CD4-positive, alpha-beta T cell treated with Interleukin-6 at 100 ng/mL for 8 hours (primary cell): ENCODE measurements around the gene ANO9.
"Not testable (repeated sequence)": the region's sequence is repeated elsewhere in the genome, so short reads cannot be mapped to it uniquely, and the experiment has no call there.

Experiments
- DNase-seq: peaks from one replicate; pipeline ENCODE4 v3.0.0-alpha.2; 2020; ENCODE audit warnings: mixed read lengths, low spot score

ANO9 gene

GRCh38 chr11:434496-434895 is 7.3 kb downstream of the ANO9 start:
- DNase-seq, result no peak

- no peak for DNase-seq
Observed at GRCh38 chr11:433641-434040, 8.2 kb downstream of the ANO9 start.

- DNase-seq, result no peak
Observed at GRCh38 chr11:433111-433510, 8.7 kb downstream of the ANO9 start.

- DNase-seq, result no peak
Observed at GRCh38 chr11:432501-433100, 9.2 kb downstream of the ANO9 start.

- DNase-seq, result no peak
Observed at GRCh38 chr11:431921-432320, 9.9 kb downstream of the ANO9 start.

GRCh38 chr11:429931-430456 is 11.8 kb downstream of the ANO9 start:
- no peak for DNase-seq

- DNase-seq, result no peak
Observed at GRCh38 chr11:429391-429790, 12.4 kb downstream of the ANO9 start.

GRCh38 chr11:428295-428694 is 13.5 kb downstream of the ANO9 start:
- no peak for DNase-seq

- no peak for DNase-seq
Observed at GRCh38 chr11:426851-427250, 15.0 kb downstream of the ANO9 start.

- DNase-seq, result no peak
Observed at GRCh38 chr11:425301-425700, 16.5 kb downstream of the ANO9 start.

- not testable (repeated sequence) for DNase-seq
Observed at GRCh38 chr11:424766-425165, 17.0 kb downstream of the ANO9 start.

GRCh38 chr11:424232-424631 is 17.6 kb downstream of the ANO9 start:
- DNase-seq, result no peak

GRCh38 chr11:422249-422656 is 19.6 kb downstream of the ANO9 start:
- no peak for DNase-seq

GRCh38 chr11:420911-421321 is 20.9 kb downstream of the ANO9 start:
- no peak for DNase-seq

- DNase-seq, result no peak
Observed at GRCh38 chr11:420054-420910, 21.5 kb downstream of the ANO9 start.

- DNase-seq, result no peak
Observed at GRCh38 chr11:419248-420005, 22.4 kb downstream of the ANO9 start.

GRCh38 chr11:418343-419247 is 23.2 kb downstream of the ANO9 start:
- DNase-seq, result no peak

- DNase-seq, result no peak
Observed at GRCh38 chr11:417652-418342, 24.0 kb downstream of the ANO9 start.

GRCh38 chr11:416757-417621 is 24.8 kb downstream of the ANO9 start:
- peak; percentile 47 for DNase-seq
